Measurements from ENCODE around the gene C11orf24. TPM values are rescaled to one million over a fixed set of nuclear protein-coding genes. Genes with fewer than 3 reads are reported as not detected.

C11orf24 gene
- total RNA-seq, 5 donors from 2014 or later (not counting 1 experiment from before 2014, with no cell fraction given), result 9.5 to 25.3 (median 21.4) TPM

GRCh38 chr11:68312780-68313573 lies 41.2 kb upstream of the C11orf24 start:
- H3K36me3 ChIP-seq (ENCODE audit: control insufficient read depth in 2 of 2, extremely low read depth in 1 of 2, insufficient read depth in 1 of 2, low read length in 1 of 2), result no peaks in the 10 kb centered on the region
- ATAC-seq (replicated peaks in 1 of 4), result peak; percentile 57 to 69 (median 61)
- ChIA-PET CTCF (no interaction called here), POLR2A (no interaction called here)
- H3K36me3 Mint-ChIP-seq, result no peaks in the 10 kb centered on the region
- H3K4me1 Mint-ChIP-seq, result peaks cover 12 to 24% (median 17%) of the 10 kb centered on the region in 3 donors
- peaks cover 21 to 26% of the 10 kb centered on the region in 2 experiments for H3K4me1 ChIP-seq (ENCODE audit: control insufficient read depth in 1 of 2, extremely low read depth in 1 of 2, insufficient read depth in 2 of 2, low read length in 2 of 2)
- H3K27ac ChIP-seq (ENCODE audit: low read length), result no peak overlapping the region
- H3K9me3 Mint-ChIP-seq, result no peaks in the 10 kb centered on the region
- peak overlapping the region; percentile 78 to 87 (median 82) for H3K4me3 Mint-ChIP-seq
- H3K27me3 ChIP-seq (replicated peaks in 1 of 2; ENCODE audit: control insufficient read depth in 2 of 2, extremely low read depth in 1 of 2, insufficient read depth in 2 of 2, low read length in 1 of 2), result peaks cover 0 to 48% of the 10 kb centered on the region in 2 experiments
- H3K9me3 ChIP-seq, result no peaks in the 10 kb centered on the region
- WGBS (ENCODE audit: insufficient coverage), result under 1% methylated on average over 97 of the region's 102 CpGs
- peaks cover 0 to 19% of the 10 kb centered on the region in 2 donors for H3K27me3 Mint-ChIP-seq
- DNase-seq, result peak in 6 of 35 experiments; percentile 13 to 32 (median 24)
- H3K4me3 ChIP-seq (ENCODE audit: control insufficient read depth in 1 of 2, extremely low read depth in 1 of 2, low read length in 1 of 2), result peak overlapping the region; percentile 28 to 83
- H3K27ac Mint-ChIP-seq, result peak overlapping the region in 1 of 2 donors; percentile 55

DNA sequence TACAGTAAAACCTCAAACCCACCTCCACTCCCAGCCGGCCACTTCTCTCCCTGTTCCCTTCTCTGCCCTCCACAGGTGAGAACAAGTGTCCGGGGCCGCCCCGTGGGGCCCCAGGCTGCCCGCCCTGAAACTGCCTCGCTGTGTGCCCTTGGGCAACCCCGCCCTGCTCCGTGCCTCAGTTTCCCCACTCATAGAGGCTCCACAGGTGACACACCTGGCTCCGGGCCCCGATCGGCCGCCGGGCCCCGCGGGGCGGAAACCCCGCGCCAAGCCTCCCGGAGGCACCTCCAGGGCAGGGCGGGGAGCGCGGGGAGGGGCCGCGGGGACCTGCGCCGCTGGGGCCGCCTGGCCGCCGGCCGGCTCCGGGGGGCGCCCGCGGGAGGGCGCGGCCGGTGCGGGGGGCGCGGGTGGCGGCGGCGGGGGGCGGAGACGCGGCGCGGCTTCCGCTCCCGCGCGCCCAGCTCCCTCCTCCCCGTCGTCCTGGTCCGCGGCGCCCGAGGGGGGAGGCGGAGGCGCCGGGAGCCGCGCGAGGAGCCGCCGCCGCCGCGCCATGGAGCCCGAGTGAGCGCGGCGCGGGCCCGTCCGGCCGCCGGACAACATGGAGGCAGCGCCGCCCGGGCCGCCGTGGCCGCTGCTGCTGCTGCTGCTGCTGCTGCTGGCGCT lies 40.5 kb upstream of the C11orf24 start, which contains the start of gene LRP5:
LRP5 (plus strand) TSS at position 475 of the 663 bp plus-strand sequence; CDS start at position 599, 124 bp downstream.
- Histone ChIP-seq H3K4me3 (ENCODE audit: control insufficient read depth in 1 of 2, extremely low read depth in 1 of 2, low read length in 1 of 2) (peak within 1 kb of the TSS; percentile 28 to 83), H3K27ac (ENCODE audit: low read length) (no peak within 1 kb of the TSS), H3K4me1 (ENCODE audit: control insufficient read depth in 1 of 2, extremely low read depth in 1 of 2, insufficient read depth in 2 of 2, low read length in 2 of 2) (peaks cover 21 to 26% of the 10 kb centered on the region in 2 experiments), H3K9me3 (no peaks in the 10 kb centered on the region), H3K36me3 (ENCODE audit: control insufficient read depth in 2 of 2, extremely low read depth in 1 of 2, insufficient read depth in 1 of 2, low read length in 1 of 2) (no peaks in the 10 kb centered on the region), H3K27me3 (replicated peaks in 1 of 2; ENCODE audit: control insufficient read depth in 2 of 2, extremely low read depth in 1 of 2, insufficient read depth in 2 of 2, low read length in 1 of 2) (peaks cover 0 to 43% of the 10 kb centered on the region in 2 experiments)
- ChIA-PET POLR2A (no interaction called here), CTCF (no interaction called here)
- Mint-ChIP-seq H3K36me3 (no peaks in the 10 kb centered on the region), H3K4me1 (peaks cover 12 to 24% (median 17%) of the 10 kb centered on the region in 3 donors), H3K4me3 (peak within 1 kb of the TSS; percentile 78 to 87 (median 82)), H3K9me3 (no peaks in the 10 kb centered on the region), H3K27me3 (peaks cover 0 to 19% of the 10 kb centered on the region in 2 donors), H3K27ac (peak within 1 kb of the TSS; percentile 8 to 55)
- ATAC-seq (replicated peaks in 1 of 4) (peak; percentile 54 to 64 (median 57)), DNase-seq (peak in 1 of 35 experiments; percentile 27)
- 6% methylated on average over 82 of the region's 85 CpGs for WGBS (ENCODE audit: insufficient coverage)

DNA sequence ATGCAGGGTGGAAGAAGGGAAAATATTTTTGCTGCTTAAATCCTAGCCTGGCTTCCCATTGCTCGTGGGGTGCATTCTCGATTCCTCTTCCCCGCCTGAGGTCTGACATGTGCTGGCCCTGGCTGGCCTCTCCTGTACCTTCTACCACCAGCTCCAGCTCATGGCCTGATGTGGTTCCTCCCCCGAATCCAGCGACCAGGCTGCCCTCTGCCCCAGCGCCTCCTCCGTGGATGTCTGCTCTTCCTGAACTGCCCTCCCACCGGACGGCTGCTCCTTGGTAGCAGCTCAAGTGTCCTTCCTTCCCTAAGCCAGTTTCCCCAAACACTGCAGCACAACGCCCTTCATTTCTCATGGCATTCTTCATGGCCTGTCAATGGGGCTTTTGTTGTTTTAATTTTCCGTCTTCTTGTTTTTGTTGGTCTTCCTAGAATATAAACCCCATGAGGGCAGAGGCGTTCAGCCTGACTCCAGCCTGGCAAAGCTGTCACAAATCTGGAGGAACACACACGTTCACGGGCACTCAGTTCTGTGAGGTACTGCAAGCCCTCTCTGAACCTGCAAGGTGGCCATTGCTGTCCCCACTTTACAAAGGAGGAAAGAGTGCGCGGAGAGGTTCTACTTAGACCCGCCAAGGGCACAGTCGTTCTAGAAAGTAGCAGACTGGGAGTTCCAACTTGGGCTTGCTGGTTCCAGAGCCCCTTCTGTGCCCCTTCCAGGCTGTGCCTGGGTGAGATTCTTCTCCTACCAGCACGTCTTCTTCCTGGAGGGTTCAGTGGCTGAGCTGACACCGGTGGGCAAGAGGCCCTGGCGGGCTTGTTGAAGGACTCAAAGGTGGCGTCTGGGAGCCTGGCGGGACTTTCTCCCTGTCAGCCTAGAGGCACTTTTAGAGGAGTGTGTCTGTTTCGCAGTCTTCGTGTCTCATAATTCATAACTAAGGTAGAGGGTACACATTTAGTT lies 39.7 kb upstream of the C11orf24 start:
- peaks cover 0 to 16% of the 10 kb centered on the region in 2 donors for H3K27me3 Mint-ChIP-seq
- ChIA-PET CTCF (no interaction called here), POLR2A (no interaction called here)
- peaks cover 0 to 35% of the 10 kb centered on the region in 2 experiments for H3K27me3 ChIP-seq (replicated peaks in 1 of 2; ENCODE audit: control insufficient read depth in 2 of 2, extremely low read depth in 1 of 2, insufficient read depth in 2 of 2, low read length in 1 of 2)
- H3K9me3 Mint-ChIP-seq, result no peaks in the 10 kb centered on the region
- H3K4me3 Mint-ChIP-seq, result peak overlapping the region; percentile 64 to 74 (median 66)
- 91% methylated on average over 15 of the region's 25 CpGs for WGBS (ENCODE audit: insufficient coverage)
- ATAC-seq (replicated peaks in 1 of 4) (no peak), DNase-seq (no peak)
- no peaks in the 10 kb centered on the region for H3K36me3 ChIP-seq (ENCODE audit: control insufficient read depth in 2 of 2, extremely low read depth in 1 of 2, insufficient read depth in 1 of 2, low read length in 1 of 2)
- no peaks in the 10 kb centered on the region for H3K36me3 Mint-ChIP-seq
- no peak overlapping the region for H3K4me3 ChIP-seq (ENCODE audit: control insufficient read depth in 1 of 2, extremely low read depth in 1 of 2, low read length in 1 of 2)
- no peaks in the 10 kb centered on the region for H3K9me3 ChIP-seq
- peaks cover 21 to 26% of the 10 kb centered on the region in 2 experiments for H3K4me1 ChIP-seq (ENCODE audit: control insufficient read depth in 1 of 2, extremely low read depth in 1 of 2, insufficient read depth in 2 of 2, low read length in 2 of 2)
- H3K27ac Mint-ChIP-seq, result peak overlapping the region; percentile 65 to 74
- no peak overlapping the region for H3K27ac ChIP-seq (ENCODE audit: low read length)
- H3K4me1 Mint-ChIP-seq, result peaks cover 12 to 24% (median 17%) of the 10 kb centered on the region in 3 donors

DNA sequence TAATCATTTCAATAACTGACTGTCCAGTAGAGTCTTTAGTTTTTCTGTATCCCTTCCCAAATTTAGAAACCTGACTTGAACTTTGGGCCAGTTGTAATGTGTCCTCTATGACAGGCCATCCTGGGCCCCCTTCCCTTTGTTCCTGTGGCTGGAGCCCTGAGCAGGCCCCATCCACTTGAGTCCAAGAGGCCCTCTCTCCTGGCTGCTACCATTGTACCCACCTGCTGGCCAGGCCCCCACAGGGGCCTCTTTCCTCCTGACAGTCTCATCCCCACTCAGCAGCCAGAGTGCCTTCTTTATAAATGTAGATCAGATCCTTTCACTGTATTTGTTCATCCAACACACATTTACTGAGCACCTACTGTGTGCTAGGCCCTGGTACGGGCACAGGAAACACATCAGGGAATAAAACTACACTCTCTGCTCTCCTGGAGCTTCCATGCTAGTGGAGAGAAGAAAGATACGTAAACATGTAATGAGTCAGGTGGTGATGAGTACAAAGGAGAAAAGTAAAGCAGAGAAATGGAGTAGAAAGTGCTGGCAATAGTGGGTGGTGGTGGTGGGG lies 37.9 kb upstream of the C11orf24 start:
- CTCF ChIA-PET, result no interaction called here
- Mint-ChIP-seq H3K4me3 (peak overlapping the region; percentile 18 to 64 (median 40)), H3K27me3 (peaks cover 0 to 9% of the 10 kb centered on the region in 2 donors), H3K27ac (peak overlapping the region; percentile 4 to 30), H3K4me1 (peaks cover 9 to 17% (median 17%) of the 10 kb centered on the region in 3 donors), H3K36me3 (no peaks in the 10 kb centered on the region), H3K9me3 (no peaks in the 10 kb centered on the region)
- ATAC-seq (replicated peaks in 1 of 4) (no peak), DNase-seq (no peak)
- Histone ChIP-seq H3K4me1 (ENCODE audit: control insufficient read depth in 1 of 2, extremely low read depth in 1 of 2, insufficient read depth in 2 of 2, low read length in 2 of 2) (peaks cover 13 to 20% of the 10 kb centered on the region in 2 experiments), H3K4me3 (ENCODE audit: control insufficient read depth in 1 of 2, extremely low read depth in 1 of 2, low read length in 1 of 2) (no peak overlapping the region), H3K36me3 (ENCODE audit: control insufficient read depth in 2 of 2, extremely low read depth in 1 of 2, insufficient read depth in 1 of 2, low read length in 1 of 2) (no peaks in the 10 kb centered on the region), H3K27ac (ENCODE audit: low read length) (no peak overlapping the region), H3K27me3 (replicated peaks in 1 of 2; ENCODE audit: control insufficient read depth in 2 of 2, extremely low read depth in 1 of 2, insufficient read depth in 2 of 2, low read length in 1 of 2) (peaks cover 0 to 19% of the 10 kb centered on the region in 2 experiments), H3K9me3 (no peaks in the 10 kb centered on the region)
- POLR2A ChIA-PET, result no interaction called here
- 100% methylated on average over 1 of the region's 2 CpGs for WGBS (ENCODE audit: insufficient coverage)

DNA sequence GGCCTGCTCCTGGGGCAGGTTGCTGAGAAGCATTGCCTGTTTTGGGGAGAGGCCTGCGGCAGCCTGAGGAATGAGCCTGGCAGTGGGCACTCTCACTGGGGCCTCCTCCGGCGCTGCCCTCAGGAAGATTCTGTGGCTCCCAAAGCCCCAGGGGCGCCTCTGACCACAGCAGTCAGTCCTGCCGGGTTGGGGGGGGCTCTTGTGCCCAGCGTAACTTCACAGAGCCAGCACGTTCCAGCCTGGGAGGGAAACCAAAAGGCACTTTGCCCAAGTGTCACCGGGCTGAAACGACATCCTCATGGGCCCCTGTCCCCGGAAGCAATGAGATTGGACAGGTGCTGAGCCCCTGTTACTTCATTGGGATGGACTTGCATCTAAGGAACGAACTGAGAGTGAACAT lies 36.3 kb upstream of the C11orf24 start:
- H3K4me3 Mint-ChIP-seq, result no peak overlapping the region
- peaks cover 0 to 3% (median 0%) of the 10 kb centered on the region in 3 donors for H3K9me3 Mint-ChIP-seq
- no peak overlapping the region for H3K4me3 ChIP-seq (ENCODE audit: control insufficient read depth in 1 of 2, extremely low read depth in 1 of 2, low read length in 1 of 2)
- H3K36me3 ChIP-seq (ENCODE audit: control insufficient read depth in 2 of 2, extremely low read depth in 1 of 2, insufficient read depth in 1 of 2, low read length in 1 of 2), result no peaks in the 10 kb centered on the region
- DNase-seq (no peak), ATAC-seq (replicated peaks in 1 of 4) (no peak)
- H3K4me1 Mint-ChIP-seq, result peaks cover 0 to 7% (median 4%) of the 10 kb centered on the region in 3 donors
- H3K9me3 ChIP-seq, result no peaks in the 10 kb centered on the region
- no peak overlapping the region for H3K27ac ChIP-seq (ENCODE audit: low read length)
- ChIA-PET POLR2A (interaction anchor here in 1 of 2 donors (0.7 kb wide), 1 partner anchor 88 kb away, joined by 3 read pairs; no protein-coding TSS in a partner anchor), CTCF (no interaction called here)
- peaks cover 0 to 4% of the 10 kb centered on the region in 2 experiments for H3K27me3 ChIP-seq (replicated peaks in 1 of 2; ENCODE audit: control insufficient read depth in 2 of 2, extremely low read depth in 1 of 2, insufficient read depth in 2 of 2, low read length in 1 of 2)
- no peaks in the 10 kb centered on the region for H3K27me3 Mint-ChIP-seq
- WGBS (ENCODE audit: insufficient coverage), result 95% methylated on average over 11 of the region's 11 CpGs
- no peaks in the 10 kb centered on the region for H3K36me3 Mint-ChIP-seq
- no peak overlapping the region for H3K27ac Mint-ChIP-seq
- H3K4me1 ChIP-seq (ENCODE audit: control insufficient read depth in 1 of 2, extremely low read depth in 1 of 2, insufficient read depth in 2 of 2, low read length in 2 of 2), result peaks cover 0 to 4% of the 10 kb centered on the region in 2 experiments

Measured in T-cell (primary cell).